ENCODE results near the gene LNX2.

The LNX2 gene

DNA sequence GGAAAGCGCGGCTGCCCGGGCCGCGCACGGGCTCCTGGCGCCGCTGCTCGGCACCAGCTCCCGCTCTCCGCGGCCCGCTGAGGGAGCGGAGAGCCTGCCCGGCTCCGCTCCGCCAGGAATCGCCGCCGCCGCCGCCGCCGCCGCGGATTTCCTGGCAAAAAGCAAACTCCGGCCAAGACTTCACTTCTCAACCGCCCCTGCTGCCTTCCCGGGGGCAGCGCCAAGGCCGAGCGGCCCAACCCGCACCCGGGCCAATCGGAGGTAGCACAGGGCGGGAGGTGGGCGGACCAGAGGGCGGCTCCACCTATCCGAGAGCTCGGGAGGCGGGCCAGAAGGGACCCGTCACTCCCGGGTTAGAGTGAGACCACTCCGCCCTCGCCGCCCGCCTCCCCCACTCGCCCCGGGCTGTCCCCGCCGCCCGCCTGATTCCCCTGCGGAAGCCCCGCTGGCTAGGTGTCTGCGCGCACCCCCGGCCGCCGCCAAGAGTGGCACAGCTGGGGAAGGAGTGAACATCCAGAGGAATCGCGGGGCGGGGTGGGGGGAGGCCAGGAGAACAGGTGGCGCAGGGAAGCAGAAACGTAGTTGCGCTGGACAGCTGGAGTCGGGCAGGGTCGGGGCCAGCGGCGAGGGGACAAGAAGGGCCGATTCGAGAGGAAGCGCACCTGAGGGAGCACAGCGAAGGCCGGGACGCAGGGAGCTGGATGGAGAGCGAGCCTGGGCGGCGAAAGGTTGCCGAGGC, at the start of gene LNX2:
TSS of gene LNX2 (minus strand) at position 153 of the 739 bp plus-strand sequence. CDS start 38,826 bp downstream, outside the sequence.
- DNase-seq: peak; percentile 67

DNA sequence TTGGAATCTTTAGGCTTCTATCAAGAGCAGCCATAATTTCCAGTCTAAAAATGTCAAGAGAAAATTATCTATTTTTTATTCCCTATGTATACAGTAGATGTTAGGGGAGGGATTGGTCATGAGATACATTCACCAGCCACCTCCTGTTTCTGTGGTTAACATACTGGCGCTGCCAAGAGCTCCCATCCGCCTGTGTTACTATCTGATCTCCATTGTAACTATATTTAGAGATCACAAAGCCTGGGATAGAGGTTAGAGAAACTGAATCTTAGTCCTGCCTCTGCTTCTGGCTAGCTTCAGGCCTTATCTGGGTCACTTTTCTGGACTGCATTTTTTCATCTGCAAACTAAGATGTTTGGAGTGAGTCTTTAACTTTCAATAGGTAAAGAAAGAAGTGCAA, 47.6 kb upstream of the LNX2 start:
- no peak for DNase-seq

DNA sequence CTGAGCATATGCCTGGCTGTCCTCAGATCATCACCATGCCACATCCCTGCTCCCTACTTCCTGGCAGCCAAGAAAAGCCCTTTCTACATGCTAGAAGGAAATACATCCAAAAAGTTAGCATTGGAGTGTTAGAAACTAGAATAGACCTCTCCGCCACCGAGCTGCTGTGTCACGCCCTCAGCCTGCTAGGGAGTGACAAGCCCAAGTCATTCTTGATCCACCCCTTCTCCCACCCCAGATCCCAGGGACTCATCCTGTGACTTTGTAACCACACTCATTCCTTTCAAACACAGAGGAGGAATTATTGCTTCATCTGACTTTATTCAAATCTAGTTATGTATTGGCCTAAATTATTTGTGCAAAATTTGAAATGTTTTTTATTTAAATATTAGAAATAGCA, 46.6 kb upstream of the LNX2 start:
- no peak for DNase-seq

DNA sequence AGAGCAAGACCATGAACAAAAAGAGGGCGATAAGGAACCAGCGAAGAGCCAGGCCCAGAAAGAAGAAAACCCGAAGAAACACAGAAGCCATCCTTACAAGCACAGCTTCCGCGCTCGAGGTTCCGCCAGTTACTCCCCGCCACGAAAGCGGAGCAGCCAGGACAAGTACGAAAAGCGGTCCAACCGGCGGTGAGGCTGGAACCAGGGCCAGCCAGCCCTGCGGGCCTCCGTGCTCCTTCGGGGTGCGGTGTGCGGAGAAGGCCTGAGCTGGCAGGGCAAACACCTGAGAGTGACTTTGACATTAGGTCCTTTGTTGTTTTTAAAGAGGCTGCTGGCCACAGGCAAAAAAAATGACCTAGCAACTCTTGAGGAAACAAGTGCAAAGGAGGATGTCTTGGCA, 45.4 kb upstream of the LNX2 start:
- no peak for DNase-seq

DNA sequence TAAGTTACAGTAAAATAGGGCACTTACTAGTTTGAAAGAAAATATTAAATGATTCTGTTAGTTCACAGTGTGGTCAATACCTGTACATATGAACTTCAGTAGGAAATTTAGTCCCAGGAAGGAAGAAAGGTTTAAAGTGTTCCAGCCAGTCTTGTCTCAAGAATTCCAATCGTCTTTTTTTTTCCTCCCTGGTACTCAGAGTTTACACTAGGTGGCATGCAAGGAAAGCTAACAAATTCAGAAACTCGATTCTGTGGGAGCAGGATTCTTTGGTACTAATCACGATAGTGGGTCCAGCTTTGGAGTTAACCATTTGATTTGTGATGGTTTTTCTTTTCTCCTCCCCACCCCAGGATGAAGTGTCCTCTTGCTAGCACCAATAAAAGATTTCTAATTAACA, 45.0 kb upstream of the LNX2 start:
- DNase-seq: no peak

DNA sequence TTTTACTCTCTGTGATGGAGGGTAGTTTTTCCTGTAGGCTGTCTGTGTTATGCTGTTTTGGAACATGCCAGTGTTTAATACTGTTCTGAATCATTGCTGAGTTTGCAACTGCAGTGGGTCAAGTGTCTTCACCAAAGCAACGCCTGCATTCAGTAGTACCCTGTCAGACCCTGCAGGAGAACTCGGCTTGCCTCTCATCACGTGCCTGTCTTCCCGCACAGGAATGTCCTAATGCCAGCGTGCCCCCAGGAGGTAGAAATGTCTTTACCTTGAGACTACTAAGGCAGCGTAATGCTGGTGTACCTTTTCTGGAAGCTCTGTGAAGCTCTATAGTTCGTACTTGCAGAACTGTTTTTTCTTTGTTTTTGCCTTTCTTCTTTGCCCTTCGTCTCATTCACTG, 43.6 kb upstream of the LNX2 start:
- DNase-seq: no peak

DNA sequence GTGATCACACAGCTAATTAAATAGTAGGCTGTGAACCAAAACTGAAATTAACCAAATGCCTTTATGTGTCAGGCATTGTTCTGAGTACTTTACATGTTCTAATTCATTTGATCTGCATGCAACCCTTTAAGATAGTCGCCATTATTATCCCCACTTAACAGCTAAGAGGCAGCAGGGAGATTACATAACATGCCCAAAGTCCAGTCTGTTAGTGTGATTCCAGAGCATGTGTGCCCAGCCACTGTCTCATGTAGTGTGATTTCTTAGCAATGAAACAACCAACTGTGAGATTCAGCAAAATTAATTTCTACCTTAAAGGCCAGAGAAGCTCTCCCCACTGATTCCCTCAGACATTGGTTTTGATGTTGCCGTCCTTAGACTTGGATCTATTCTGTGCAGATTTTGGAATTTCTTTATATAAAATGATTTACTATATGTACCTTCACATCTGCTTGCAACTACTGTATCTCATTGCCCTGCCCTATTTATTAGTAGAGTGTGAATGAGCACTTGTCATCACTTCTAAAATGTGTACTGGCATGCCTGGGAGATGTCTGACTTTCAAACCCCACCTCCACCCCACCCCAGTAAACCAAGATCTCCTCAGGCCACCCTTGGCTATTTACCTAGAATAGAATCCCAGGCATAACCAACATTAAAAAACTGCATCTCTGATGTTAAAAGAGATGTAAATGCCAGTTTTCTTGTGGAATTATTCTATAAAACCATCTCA, 42.6 kb upstream of the LNX2 start:
- no peak for DNase-seq

DNA sequence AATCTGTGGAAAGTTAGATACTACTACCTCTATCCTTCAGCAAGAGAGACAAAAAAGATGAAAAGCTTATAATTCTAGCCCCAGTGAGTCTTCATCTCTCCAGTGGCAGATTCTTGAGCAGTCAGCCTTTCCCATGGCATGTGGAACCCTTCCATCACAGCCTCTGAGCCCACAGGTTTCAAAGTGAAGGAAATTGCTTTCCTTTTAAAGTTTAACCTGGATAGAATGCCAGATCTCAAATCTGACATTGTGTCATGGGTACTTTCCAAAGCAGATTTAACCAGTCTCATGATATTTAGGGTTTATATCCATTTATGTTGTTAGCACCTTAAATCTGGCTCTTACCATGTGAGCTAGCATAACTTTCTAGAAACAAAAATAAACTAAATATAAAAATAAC, 40.7 kb upstream of the LNX2 start:
- DNase-seq: no peak

DNA sequence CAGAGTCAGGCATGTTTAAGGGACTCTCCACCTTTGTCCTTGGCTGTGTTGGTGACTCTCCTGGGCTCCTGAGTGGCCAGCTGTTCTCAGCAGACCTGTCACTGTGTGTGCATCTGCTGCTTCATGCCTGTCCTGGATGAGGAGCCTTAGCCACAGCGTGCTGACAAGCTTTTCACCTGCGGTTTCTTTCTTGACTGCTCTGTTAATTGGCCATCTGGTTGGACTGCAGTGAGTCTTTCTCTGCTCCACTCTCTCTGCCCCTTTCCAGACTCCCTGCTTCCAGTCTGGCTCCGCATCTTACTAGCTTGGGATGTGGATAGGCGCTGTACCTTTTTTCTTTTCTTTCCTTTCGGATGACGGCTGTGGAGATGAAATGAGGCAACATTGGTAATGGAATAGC, 40.2 kb upstream of the LNX2 start:
- no peak for DNase-seq

DNA sequence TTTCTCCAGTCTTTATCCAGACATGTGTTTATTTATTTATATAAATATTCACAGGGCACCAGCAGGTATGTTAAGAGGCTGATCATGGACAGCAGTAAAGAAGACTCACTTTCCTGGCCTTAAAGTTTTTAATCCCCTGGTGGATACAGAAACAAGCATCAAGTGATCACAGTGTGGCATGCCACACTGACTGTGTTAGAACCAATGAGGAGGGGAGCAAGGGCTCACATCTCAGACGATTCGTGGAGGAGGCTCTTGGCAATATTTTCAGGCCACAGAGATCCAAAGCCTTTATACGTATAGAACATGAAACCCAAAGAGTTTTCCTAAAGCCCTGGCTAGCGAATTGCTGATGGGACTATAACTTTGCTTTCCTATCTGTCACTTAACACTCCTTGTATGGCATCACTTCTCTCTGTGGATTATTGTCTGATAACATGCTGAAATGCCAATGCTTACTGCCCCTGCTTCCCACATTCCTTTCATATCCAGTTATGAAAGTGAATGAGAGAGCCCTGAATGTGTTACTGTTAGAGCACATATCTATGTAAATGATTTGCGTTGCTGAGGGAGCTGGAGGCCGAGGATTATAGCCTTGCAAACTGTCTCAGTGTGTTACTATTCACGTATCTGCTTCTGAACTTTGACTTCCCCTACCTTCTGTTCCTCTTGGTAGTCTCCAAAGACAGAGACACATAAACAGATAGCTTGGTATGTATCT, 39.0 kb upstream of the LNX2 start:
- no peak for DNase-seq

DNA sequence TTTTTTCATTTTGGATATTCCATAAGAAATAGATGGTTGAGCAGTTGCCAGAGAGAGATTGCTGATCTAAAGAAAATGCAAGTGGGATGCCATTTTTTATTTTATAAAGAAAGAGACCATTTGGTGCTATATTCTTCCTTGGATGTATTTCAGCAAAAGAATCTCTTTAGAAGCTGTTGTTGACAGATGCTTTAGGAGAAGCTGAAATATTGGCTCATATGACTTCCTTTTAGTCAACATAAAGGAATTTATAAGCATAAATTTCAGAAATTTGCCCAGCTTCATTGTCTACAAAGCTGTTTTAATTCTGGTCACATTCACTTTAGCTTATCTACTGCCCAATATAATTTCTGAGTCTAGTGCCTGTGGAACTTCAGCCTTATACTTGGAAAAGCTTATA, 38.2 kb upstream of the LNX2 start:
- no peak for DNase-seq

DNA sequence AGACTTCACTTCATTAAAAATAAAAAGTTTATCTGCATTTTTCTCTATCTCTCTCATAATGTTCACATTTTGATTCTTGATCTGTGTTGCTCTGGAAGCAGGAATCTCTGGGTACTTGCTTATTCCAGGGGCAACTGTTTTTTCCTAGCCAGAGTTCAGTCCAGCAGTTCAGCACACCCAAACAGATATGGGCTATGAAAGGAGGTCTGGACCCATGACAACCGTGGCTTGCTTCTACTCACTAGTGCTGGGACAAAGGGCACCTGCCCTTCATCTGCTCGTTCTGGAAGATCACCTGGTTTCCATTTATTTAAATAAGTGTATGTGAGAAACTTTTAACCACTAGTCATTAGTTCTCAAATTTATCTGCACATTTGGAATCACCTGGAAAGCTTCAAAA, 37.4 kb upstream of the LNX2 start:
- DNase-seq: no peak

DNA sequence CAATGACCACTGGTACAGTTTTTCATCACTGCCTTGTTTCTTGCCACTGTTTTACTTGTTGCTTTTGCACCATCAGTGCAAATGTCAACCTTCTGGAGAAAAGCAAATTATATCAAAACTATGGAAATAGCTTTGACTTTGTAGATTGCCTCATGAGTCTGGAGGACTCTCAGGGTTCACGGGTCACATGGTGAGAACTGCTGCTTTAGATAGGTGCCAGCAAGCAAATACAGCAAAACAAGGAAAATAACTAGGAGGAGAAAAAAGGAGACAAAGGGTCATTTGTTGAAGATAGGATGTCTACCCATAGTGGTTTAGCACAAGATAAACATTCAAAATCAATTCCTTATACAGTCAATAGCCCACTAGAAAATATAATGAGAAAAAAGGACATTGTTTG, 34.5 kb upstream of the LNX2 start:
- DNase-seq: no peak

DNA sequence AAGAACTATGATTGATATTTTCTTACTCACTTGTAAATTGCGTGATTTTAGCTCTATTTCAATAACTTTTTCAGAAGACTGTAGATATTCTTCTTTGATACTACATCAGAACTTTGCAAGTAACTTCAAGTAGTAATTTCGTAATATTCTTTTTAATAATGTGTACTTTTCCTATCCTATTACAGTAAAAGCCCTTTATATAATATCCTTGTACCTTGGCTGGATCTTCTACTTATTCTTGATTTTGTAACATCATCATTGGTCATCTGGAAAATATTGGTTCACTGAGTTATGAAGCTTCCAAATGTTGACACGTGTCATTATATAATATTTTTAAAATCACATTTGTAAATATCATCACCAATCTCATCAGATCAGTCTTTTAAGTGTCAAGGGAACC, 33.7 kb upstream of the LNX2 start:
- no peak for DNase-seq

DNA sequence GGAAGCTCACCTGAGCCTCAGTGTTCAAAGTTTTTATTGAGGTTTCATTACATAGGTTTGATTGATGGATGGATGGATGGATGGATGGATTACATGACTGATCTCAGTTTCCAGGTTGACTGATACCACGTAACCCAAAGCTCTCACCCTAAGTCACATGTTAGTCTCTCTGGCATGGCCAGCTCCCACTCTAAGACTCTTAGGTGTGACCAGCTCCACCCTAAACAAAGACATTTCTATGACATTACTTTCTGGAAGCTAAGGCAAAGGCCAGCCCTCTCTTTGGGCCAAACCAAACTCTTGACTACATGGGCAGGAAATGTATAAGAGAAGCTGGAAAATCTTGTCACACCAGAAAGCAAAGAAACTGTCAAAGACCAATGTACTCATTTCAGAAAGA, 30.0 kb upstream of the LNX2 start:
- DNase-seq: no peak

DNA sequence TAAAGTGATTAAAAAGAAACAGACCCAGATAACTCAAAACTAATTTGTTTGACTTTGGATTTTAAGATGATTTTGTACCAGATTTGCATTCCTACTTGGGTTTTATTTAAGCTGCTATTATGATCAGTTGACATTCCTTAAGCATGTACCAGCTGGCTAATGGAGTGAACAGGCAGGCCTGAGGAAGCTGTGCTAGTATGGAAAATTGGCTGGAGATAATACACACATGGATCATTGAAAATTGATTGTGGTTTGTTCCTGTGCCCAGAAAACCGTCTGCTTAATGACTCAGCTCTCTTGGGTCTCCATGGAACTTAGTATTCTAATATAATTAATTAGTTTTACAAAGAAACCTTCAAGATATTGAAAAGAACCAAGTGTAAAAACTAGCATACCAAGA, 24.0 kb upstream of the LNX2 start:
- no peak for DNase-seq

DNA sequence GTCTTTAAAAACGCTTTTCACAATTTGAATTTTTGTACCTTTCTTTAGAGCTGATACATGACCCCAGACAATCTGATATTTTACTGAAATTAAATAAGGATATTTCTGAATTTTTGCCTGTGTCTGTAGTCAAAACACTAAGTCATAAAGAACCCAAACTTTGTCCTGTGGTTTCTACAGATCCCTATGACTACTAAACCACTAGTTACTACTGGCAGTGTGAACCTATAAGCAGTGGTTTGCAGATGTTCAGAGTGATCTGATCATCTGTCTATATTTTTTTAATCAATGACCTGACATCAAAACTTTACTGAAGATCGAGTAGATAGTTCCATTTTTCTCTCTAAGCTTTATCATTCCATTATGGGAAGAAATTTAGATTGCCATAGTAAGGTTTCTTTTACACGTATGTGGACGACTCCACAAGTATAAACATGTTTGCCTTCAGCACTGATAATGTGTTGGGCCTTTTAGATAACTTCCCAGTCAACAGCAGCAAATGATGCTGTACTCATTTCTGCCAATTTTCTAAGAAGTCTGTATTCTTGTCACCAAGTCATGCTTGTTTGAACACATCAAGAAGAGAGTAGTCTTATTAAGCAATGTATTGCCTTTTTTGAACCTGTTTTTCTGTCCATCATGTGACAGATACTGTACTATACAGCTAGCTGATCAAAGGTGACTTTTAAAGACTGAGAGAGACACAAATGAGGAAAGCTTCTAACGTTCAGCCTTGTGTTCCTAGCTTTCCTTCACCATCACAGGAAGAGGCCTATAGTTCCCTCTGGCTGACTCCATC, 23.2 kb upstream of the LNX2 start:
- no peak for DNase-seq

DNA sequence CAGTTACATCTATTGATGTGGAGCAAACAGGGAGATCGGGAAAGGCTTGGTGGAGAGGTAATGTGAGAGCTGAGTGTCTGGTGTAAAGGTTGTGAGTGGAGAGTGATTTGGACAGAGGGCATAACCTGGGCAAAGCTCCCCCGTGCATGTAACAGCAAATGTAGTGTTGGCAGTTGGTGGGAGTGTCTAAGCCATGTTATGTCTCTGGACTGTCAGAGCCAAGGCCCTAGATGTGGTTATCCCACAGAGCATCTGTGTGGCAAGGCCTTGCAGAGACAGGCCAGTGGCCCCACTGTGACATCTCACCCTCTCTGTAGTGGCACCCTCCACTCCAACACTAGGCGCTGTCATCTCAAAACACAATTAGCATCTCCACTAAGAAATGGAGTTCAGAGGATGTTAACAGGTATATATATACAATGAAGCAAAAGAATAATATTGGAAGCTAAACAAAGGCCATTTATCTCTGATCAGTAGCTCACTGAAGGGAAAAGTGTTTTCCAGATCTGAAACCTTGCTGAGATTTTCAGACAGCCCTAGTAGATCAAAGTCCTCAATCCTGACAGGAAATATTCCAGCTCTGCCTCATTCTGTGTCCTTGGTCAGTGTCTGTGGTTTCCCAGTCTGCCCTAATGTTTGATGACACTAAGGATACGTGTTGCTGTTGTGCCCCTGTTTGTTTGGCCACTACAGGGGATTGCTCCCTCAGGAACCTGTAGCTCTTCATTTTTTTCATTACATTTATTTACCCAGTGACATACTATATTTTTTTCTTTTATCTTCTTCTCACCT, 21.6 kb upstream of the LNX2 start:
- no peak for DNase-seq

DNA sequence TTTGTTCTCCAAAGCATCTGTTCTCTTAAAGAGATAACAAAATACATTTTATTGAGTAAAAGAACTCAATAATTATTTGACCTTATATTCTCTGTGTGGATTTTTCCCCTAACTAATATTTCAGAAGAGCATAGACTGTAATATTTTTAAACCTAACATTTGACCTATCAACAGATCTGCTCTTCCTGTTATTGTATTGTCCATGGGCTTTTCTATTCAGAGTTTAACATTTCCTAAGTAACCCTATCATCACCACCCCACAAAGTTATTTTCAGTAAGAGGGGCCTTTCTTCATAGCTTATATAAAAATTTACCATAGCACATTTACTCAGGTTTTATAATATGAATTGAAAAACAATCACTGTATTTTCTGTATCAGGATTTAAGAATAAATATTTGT, 18.9 kb upstream of the LNX2 start:
- DNase-seq: no peak

DNA sequence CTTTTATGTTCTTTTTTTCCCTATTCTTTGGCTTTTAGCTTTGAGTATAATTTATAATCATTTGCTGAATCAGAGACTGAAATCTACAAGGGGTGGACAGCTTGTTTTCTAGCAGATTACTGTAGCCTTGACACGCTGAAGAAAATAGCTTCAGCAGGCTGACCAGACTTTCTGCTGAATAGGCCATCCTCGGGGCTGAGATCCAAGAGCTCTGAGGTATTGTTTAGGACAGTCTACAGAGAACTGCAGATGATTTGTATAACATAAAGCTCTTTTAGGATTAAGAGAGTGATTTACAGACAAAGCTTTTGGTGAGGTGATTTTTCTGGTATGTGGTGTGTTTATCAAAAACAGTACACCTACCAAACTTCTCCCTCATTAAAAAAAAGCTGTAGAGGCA, 18.2 kb upstream of the LNX2 start:
- no peak for DNase-seq

DNA sequence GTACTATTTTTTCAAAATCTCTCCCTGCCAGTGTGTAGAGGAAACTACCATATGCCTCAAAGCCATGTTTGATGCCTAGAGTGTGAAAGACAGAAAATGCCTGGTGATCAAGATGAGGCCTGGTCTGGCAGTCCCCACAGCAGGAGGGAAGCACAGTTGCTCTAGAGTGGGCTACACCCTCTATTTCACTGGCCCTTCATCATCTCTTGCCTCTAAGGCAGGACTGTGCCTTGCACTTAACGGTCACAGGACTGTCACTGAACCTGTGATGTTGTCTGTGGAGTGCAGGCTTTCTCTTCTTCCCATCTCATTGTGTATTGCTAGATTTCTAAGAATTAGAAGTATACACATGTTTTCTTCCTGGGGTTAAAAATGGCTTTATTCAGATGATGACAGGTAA, 17.7 kb upstream of the LNX2 start:
- DNase-seq: no peak

DNA sequence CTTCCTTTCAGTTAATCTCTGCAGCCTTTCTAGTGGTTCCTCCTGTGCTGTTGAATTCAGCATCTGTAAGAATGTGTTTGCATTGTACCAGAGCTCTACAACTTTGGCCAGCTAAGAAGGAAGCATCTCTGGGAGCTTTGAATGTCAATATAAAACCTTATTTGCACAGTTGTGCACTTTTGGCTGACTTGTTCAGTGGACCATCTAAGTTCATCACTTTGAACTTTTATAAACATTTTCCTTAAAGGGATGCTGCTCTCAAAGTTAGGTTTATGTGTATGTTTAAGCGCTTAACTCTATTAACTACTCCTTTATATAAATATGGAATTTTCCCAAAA, 16.9 kb upstream of the LNX2 start:
- DNase-seq: no peak

All from NCI-H187 treated with DMSO at 0.1 percent for 48 hours (cell line).